ENCODE data around the gene PCTP.
A peak's percentile ranks its signal among the peaks of the same experiment; 100 is the strongest.

Gene PCTP

GRCh38 chr17:55811536-55811935 lies 60.7 kb downstream of the PCTP start:
- DNase-seq = no peak

- DNase-seq = no peak
Measured at GRCh38 chr17:55812323-55812722, 61.5 kb downstream of the PCTP start.

GRCh38 chr17:55813944-55814343 lies 63.1 kb downstream of the PCTP start:
- DNase-seq = no peak

GRCh38 chr17:55814377-55814776 lies 63.5 kb downstream of the PCTP start:
- no peak for DNase-seq

GRCh38 chr17:55816532-55817396 lies 65.9 kb downstream of the PCTP start:
- DNase-seq = no peak

GRCh38 chr17:55817397-55817709 lies 66.5 kb downstream of the PCTP start:
- DNase-seq = no peak

- no peak for DNase-seq
Measured at GRCh38 chr17:55818026-55818425, 67.2 kb downstream of the PCTP start.

GRCh38 chr17:55818451-55819375 lies 67.9 kb downstream of the PCTP start:
- no peak for DNase-seq

GRCh38 chr17:55820675-55821074 lies 69.8 kb downstream of the PCTP start:
- DNase-seq = no peak

- no peak for DNase-seq
Measured at GRCh38 chr17:55822028-55822427, 71.2 kb downstream of the PCTP start.

GRCh38 chr17:55825213-55825612 lies 74.4 kb downstream of the PCTP start:
- peak; percentile 12 for DNase-seq

Data from NCI-H82 (cell line).